ENCODE data around the gene P2RX7. TPM values are rescaled to one million over a fixed set of nuclear protein-coding genes. Genes with fewer than 3 reads are reported as not detected.
A peak's percentile ranks its signal among the peaks of the same experiment; 100 is the strongest.

Gene P2RX7
- total RNA-seq, 2 experiments from 2014 or later = 3.6 to 4.7 TPM

DNA sequence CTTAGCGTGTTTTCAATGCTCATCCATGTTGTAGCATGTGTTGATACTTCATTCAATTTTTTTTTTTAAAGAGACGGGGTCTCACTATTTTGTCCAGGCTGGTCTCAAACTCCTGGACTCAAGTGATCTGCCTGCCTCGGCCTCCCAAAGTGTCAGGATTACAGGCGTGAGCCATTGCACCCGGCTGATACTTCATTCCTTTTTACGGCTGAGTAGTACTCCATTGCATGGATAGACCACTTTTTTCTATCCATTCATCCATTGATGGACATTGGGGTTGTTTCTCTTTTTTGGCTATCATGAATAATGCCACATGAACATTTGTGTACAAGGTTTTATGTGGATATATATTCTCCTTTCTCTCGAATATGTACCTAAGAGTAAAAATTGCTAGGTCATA lies 1.2 kb downstream of the P2RX7 start:
- POLR2A ChIA-PET = interaction anchor here (0.6 kb wide), 1 partner anchor 125 kb away, joined by 3 read pairs; no protein-coding TSS in a partner anchor
- DNase-seq (no peak), ATAC-seq (no peak)
- H3K9me3 Mint-ChIP-seq = peaks cover 3% of the 10 kb centered on the region
- peaks cover 52% of the 10 kb centered on the region for H3K4me1 Mint-ChIP-seq (ENCODE audit: low read depth)
- peak overlapping the region; percentile 78 for H3K27ac Mint-ChIP-seq
- intact Hi-C loops (cut with micrococcal nuclease) = loop anchor here (5.0 kb wide), 1 partner anchor 78 kb away; the partner anchor contains the start of gene P2RX4
- no peaks in the 10 kb centered on the region for H3K27me3 Mint-ChIP-seq
- TF ChIP-seq, protein P1, sequence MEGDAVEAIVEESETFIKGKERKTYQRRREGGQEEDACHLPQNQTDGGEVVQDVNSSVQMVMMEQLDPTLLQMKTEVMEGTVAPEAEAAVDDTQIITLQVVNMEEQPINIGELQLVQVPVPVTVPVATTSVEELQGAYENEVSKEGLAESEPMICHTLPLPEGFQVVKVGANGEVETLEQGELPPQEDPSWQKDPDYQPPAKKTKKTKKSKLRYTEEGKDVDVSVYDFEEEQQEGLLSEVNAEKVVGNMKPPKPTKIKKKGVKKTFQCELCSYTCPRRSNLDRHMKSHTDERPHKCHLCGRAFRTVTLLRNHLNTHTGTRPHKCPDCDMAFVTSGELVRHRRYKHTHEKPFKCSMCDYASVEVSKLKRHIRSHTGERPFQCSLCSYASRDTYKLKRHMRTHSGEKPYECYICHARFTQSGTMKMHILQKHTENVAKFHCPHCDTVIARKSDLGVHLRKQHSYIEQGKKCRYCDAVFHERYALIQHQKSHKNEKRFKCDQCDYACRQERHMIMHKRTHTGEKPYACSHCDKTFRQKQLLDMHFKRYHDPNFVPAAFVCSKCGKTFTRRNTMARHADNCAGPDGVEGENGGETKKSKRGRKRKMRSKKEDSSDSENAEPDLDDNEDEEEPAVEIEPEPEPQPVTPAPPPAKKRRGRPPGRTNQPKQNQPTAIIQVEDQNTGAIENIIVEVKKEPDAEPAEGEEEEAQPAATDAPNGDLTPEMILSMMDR (IDR thresholded peaks at IDR 0.05) = no peak
- H3K36me3 Mint-ChIP-seq (ENCODE audit: low read depth) = peaks cover 5% of the 10 kb centered on the region
- CTCF ChIA-PET = no interaction called here
- peak overlapping the region; percentile 79 for H3K4me3 Mint-ChIP-seq

DNA sequence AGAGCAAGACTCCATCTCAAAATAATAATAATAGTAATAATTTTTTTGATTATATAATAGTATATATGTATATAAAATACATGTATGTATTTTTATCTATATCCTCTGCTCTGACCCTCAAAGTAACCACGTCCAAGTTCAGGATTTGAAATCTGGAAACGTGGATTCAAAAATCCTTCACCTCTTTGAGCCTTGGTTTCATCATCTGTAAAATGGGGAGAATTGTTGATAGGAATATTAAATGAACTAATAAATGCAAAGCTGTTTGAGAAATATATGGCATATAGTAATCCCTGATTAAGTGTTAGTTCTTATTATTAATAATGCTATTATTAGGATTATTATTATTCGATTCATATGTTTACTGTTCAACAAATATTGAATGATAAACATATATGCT lies 2.6 kb downstream of the P2RX7 start:
- peaks cover 2% of the 10 kb centered on the region for H3K36me3 Mint-ChIP-seq (ENCODE audit: low read depth)
- H3K4me1 Mint-ChIP-seq (ENCODE audit: low read depth) = peaks cover 41% of the 10 kb centered on the region
- POLR2A ChIA-PET = no interaction called here
- no peaks in the 10 kb centered on the region for H3K9me3 Mint-ChIP-seq
- TF ChIP-seq, protein P1 (IDR thresholded peaks at IDR 0.05) = no peak
- no peak overlapping the region for H3K27ac Mint-ChIP-seq
- CTCF ChIA-PET = no interaction called here
- no peak overlapping the region for H3K4me3 Mint-ChIP-seq
- no peak for ATAC-seq
- H3K27me3 Mint-ChIP-seq = no peaks in the 10 kb centered on the region
- intact Hi-C loops (cut with micrococcal nuclease) = no loop called here
- no peak for DNase-seq

DNA sequence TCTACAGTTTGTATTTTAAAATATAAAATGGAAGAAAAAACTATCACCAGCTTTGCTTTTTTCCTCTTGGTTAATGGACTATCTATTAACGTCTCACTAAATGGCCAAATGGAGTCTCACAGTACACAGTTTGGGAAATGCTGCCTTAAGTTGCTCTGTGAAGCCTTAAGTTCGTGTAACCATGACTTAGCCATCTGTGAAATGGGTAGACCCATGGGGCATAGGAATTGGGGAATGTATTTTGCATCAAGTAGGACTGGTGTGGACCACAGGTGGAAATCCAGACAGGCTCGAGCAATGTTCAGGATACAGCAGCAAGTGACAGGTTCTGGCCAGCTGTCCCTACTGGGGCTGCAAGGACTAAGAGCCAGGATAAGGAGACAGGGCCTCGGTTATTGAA lies 4.8 kb downstream of the P2RX7 start:
- Mint-ChIP-seq H3K27me3 (no peaks in the 10 kb centered on the region), H3K4me3 (no peak overlapping the region), H3K27ac (no peak overlapping the region), H3K9me3 (no peaks in the 10 kb centered on the region), H3K4me1 (ENCODE audit: low read depth) (peaks cover 20% of the 10 kb centered on the region), H3K36me3 (ENCODE audit: low read depth) (peaks cover 2% of the 10 kb centered on the region)
- CTCF ChIA-PET = interaction anchor here (1.0 kb wide), 1 partner anchor 27 kb away, joined by 3 read pairs; no protein-coding TSS in a partner anchor
- intact Hi-C loops (cut with micrococcal nuclease) = no loop called here
- DNase-seq (no peak), ATAC-seq (no peak)
- POLR2A ChIA-PET = interaction anchor here (0.6 kb wide), 1 partner anchor 447 kb away, joined by 5 read pairs; no protein-coding TSS in a partner anchor
- TF ChIP-seq, protein P1 (IDR thresholded peaks at IDR 0.05) = no peak

DNA sequence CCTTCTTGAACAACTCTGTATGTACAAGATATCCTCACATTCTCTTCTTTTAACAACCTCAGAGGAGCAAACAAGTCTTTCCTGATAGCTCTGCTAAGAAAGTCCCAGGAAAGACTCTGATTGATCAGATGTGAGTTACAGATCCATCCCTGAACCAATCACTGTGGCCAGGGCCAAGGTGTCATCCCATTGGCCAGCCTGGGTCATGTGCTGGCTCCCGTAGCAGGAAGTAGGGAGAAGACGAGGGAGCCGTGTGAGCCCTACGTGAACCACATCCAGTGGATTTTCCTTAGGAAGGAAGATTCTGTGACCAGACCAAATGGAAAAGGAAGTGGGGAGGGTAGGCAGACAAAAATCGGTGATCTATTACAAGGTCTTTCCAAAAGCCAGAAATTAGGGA lies 5.6 kb downstream of the P2RX7 start:
- intact Hi-C loops (cut with micrococcal nuclease) = no loop called here
- Mint-ChIP-seq H3K4me3 (no peak overlapping the region), H3K27me3 (no peaks in the 10 kb centered on the region), H3K27ac (no peak overlapping the region), H3K36me3 (ENCODE audit: low read depth) (peaks cover 2% of the 10 kb centered on the region), H3K9me3 (no peaks in the 10 kb centered on the region), H3K4me1 (ENCODE audit: low read depth) (peaks cover 14% of the 10 kb centered on the region)
- ATAC-seq (no peak), DNase-seq (no peak)
- TF ChIP-seq, protein P1 (IDR thresholded peaks at IDR 0.05) = no peak
- POLR2A ChIA-PET = interaction anchor here (1.1 kb wide), 1 partner anchor 262 kb away, joined by 3 read pairs; the partner anchor contains the start of gene RNF34
- CTCF ChIA-PET = interaction anchor here (1.0 kb wide), 1 partner anchor 28 kb away, joined by 3 read pairs; no protein-coding TSS in a partner anchor

DNA sequence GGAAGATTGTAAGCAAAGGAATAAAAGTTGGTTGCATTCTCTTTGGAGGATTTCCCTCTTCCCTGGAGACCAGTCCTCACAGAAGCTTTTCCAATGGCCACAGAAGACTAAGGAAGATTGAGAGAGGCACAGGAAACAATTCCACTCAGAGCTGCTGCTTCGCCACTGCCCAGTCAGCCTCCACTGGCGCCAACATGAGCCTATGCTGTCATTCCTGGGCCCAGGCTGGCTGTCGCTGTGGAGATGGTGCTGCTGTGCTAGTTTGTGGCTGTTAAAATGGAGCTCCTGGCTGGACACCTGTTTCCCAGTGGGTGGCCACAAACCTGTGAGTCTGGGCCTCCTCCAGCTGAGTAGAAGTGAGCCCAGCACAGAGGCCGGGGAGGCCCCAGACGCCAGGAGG lies 6.6 kb downstream of the P2RX7 start:
- intact Hi-C loops (cut with micrococcal nuclease) = no loop called here
- Mint-ChIP-seq H3K36me3 (ENCODE audit: low read depth) (peaks cover 2% of the 10 kb centered on the region), H3K27me3 (no peaks in the 10 kb centered on the region), H3K27ac (no peak overlapping the region), H3K4me3 (no peak overlapping the region), H3K9me3 (no peaks in the 10 kb centered on the region), H3K4me1 (ENCODE audit: low read depth) (peaks cover 12% of the 10 kb centered on the region)
- TF ChIP-seq, protein P1 (IDR thresholded peaks at IDR 0.05) = no peak
- CTCF ChIA-PET = no interaction called here
- DNase-seq (no peak), ATAC-seq (no peak)
- POLR2A ChIA-PET = interaction anchor here (0.5 to 1.6 kb wide), 3 partner anchors 15 to 261 kb away, joined by 3 read pairs; partner anchors contain the start of gene RNF34
